Kasumi-1 (cell line): ENCODE results near the gene CACYBP.
A peak's percentile ranks its signal among the peaks of the same experiment; 100 is the strongest.
"Not testable (repeated sequence)": the region's sequence is repeated elsewhere in the genome, so short reads cannot be mapped to it uniquely, and the experiment has no call there.

Experiments
- DNase-seq, 2 experiments: peaks; one replicate each; lab custom pipeline; 2025; lab: John Stamatoyannopoulos, UW

The CACYBP gene

DNA sequence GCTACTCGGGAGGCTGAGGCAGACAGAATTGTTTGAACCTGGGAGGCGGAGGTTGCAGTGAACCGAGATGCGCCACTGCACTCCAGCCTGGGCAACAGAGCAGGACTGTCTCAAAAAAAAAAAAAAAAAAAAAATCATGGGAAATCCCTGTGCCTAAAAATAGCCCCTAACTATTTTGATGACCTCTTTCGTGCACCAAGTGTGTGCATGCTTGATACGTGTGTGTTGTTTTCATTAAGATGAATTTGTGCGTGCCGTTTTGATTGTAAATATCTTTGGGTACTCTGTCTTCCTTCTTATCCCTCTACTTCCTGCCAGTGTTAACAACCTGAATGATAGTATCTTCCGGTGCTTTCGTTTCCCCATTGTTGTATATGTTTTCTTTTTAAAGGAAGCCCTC, 9.8 kb downstream of the CACYBP start:
- DNase-seq, result no peak

GRCh38 chr1:175013445-175013844, 13.7 kb downstream of the CACYBP start:
- no peak for DNase-seq

DNA sequence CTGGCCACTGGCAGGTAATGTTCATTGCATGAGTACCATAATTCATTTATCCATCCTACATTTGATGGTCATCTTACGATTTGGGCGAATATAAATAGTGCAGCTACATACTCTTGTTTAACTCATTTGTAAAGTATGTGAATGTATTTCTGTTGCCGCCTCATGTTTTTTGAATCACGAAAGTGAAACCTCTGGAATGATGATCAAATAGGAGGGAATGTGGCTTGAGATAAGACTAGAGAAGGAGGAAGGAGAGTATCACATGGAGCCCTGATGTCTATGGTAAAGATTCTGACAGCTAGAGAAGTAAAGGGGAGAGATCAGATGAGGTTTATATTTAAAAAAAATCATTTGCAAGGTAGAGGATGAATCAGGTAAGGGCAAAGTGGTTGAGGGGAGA, 15.5 kb downstream of the CACYBP start:
- DNase-seq, result no peak

- DNase-seq, result no peak
Observed at GRCh38 chr1:175019524-175019923, 19.8 kb downstream of the CACYBP start.

DNA sequence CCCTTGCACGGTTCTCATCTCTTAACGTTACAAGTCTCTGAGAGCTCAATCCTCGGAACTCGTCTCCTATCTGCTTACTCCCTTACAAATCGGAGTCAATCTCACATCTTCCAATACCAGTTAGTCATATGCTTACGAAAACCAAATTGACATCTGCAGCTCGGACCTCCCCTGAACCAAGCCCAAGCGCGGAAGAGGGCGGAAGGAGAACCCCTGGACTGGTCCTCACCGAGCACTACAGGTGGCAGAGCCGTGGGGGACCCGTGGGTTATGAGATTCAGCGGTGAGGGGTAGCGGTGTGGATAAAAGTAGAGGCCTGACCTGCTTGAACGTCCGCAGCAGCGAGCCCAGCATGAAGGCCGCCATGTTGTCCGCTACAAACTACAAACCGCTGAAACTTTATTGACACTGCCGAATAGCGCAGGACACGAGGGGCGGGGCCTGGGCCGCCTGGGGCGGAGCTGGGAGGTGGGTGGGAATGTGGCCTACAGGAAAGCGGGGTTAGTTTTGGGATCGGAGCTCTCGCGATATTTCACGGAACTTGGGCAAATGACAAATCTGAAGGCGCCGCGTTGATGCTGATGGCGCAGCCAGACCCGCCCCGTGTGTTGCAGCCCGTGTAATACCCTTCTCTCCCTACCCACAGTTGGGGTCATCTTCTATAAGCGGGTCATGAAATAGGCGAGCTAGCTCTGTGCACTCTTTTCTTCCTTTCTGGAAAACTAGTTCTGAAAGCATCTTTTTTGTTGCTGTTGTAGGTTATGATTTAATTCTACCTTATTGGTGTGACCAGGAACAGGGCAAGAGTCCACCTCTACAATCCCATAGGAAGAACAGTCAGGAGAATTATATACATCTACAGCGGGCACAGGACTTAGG, 23.5 kb downstream of the CACYBP start, which contains the start of gene MRPS14:
MRPS14 (minus strand) TSS at position 383 of the 879 bp plus-strand sequence; CDS start at position 366, 17 bp downstream.
- peak; percentile 95 to 96 for DNase-seq

DNA sequence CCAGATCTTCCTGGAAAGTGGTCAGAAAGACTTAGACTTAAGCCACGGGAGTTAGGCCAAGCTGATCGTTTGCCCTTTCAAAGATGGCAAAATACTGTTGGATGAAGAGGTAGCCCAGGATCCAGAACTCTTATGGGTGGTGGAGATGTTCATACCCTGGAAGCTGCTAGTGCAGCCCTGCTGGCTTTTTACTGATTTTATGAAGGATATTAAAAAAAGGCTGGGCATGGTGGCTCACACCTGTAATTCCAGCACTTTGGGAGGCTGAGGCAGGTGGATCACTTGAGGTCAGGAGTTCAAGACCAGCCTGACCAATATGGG, 24.1 kb downstream of the CACYBP start:
- DNase-seq, result not testable (repeated sequence)

GRCh38 chr1:175024773-175025172, 25.0 kb downstream of the CACYBP start:
- DNase-seq, result no peak

DNA sequence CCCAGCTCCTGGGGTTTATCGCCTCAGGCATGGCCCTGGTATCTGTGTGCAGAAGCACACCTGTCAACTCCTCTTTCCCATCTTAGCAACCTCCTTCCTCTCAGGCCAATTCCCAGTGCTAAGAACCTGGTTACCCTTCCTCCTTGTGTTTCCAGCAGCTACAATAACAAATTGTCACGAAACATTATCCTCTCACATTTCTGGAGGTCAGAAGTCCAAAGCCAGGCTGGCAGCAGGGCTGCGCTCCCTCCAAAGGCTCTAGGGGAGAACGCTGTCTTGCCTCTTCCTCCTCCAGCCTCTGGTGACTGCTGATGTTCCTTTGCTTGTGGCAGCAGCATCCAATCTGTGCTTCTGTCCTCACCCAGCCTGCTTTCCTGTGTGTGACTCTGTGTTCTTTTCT, 34.2 kb downstream of the CACYBP start:
- DNase-seq, result no peak

- DNase-seq, result no peak
Observed at GRCh38 chr1:175034775-175035174, 35.0 kb downstream of the CACYBP start.

DNA sequence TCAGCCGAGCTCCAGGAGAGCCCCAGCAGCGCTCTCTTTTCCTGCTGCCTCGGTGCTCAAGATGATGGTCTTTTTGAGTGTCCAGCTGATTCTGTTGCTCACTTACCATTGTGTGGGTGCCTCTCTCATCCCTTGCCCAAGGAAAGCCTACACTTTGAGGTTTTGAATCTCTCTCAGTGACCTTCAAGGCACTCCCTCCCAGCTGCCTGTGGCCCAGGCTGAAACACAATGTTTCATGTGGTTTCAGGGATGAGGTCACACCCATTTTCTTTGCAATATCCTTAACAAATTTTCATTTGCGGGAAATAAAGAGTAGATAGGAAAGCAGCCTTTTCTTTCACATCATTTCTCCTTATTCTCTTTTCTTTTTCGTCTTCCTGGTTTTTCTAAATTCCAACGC, 36.1 kb downstream of the CACYBP start:
- DNase-seq, result no peak

DNA sequence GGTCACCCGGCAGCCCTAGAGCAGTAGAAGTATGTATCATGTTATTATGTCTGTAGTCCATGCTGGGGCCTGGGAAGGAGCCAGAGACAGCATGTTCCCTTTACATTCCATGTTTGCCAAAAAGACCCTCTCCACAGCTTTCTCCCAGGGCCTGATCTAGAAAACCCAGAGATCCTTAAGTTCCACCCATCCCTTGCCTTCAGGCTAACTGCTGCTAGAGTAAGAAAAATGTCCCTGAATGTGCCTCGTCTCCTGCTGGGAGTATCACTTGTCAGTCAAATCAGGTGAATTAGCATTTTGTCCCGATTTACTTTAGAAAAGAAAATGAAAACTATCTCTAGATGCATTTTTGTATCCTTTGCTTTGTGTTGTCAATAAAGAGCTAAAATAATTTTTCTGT, 36.7 kb downstream of the CACYBP start:
- no peak for DNase-seq

GRCh38 chr1:175037416-175037815, 37.7 kb downstream of the CACYBP start:
- DNase-seq, result no peak

DNA sequence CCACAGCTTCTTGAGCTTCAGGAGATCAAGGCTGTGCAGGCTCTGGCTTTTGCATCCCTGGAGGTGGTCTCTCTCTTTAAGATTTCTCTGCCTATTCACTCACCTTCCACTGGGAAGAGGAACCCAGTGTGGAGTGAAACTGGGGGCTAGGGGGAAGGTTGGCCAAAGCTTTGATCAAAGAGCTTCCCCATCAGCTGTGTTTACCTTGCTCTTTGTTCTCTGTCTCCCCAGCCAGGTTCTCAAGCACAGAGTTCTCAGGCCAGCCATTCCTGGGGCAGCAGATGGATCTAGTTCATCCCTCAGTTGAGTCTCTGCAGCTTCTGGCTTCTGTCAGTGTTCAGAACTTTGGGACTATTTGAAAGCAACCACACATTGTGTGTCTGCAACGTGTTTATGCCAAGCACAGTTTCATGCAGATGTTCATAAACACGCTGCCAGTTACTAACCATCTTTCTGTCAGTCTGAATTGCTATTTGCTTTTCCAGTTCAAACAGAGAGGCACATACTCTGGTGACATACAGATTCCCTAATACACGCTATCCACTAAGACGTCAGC, 40.7 kb downstream of the CACYBP start:
- DNase-seq, result no peak

DNA sequence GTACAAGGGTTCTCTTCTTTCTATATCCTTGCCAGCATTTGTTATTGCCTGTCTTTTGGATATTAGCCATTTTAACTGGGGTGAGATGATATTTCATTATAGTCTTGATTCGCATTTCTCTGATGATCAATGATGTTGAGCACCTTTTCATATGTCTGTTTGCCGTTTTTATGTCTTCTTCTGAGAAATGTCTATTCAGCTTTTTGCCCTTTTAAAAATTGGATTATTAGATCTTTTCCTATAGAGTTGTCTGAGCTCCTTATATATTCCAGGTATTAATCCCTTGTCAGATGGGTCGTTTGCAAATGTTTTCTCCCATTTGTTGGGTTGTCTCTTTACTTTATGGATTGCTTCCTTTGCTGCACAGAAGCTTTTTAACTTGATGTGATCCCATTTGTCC, 42.9 kb downstream of the CACYBP start:
- DNase-seq, result no peak

GRCh38 chr1:175043824-175044223, 44.1 kb downstream of the CACYBP start:
- DNase-seq, result no peak

- DNase-seq, result not testable (repeated sequence)
Observed at GRCh38 chr1:175044591-175044990, 44.8 kb downstream of the CACYBP start.

DNA sequence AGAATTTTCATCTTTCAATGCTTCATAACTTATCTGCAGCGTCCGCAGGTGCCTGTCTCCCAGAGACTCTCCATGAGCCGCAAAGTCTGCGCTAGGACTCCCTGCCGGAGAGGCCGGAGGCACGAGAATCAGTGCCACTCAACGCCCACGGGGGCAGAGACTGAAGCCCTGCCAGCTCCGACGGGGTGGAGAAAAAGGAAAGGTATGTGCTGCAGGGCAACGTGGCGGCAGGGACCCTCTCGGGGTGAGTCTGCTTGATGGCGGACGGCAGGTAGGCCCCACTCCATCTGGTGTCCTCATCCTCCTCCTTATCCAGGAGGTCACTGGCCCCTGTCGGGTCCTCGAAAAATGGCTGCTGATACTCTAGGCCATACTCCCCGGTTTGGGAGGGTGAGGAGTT, 45.4 kb downstream of the CACYBP start:
- DNase-seq, result no peak

GRCh38 chr1:175045519-175045918, 45.8 kb downstream of the CACYBP start:
- DNase-seq, result no peak

- no peak for DNase-seq
Observed at GRCh38 chr1:175050992-175051391, 51.2 kb downstream of the CACYBP start.

- DNase-seq, result no peak
Observed at GRCh38 chr1:175054736-175055135, 55.0 kb downstream of the CACYBP start.
